ENCODE results near the gene TBR1. TPM values are rescaled to one million over a fixed set of nuclear protein-coding genes. Genes with fewer than 3 reads are reported as not detected.

Gene TBR1
- total and polyA plus RNA-seq, 2 donors (not counting 3 experiments of a cell fraction or from before 2014, with no cell fraction given), result 0.11 to 0.14 TPM

- no TSS peak for BruUV-seq (replicated peaks)
- FAIRE-seq (no peak), DNase-seq (ENCODE audit: low read depth, low spot score) (no peak)
- Histone ChIP-seq H3K9ac (replicated peaks; ENCODE audit: extremely low read depth, insufficient read depth, low read length) (no peak overlapping the region), H3K27me3 (ENCODE audit: control insufficient read depth in 2 of 2, insufficient read depth in 2 of 2, low read length in 2 of 2) (no peaks in the 10 kb centered on the region), H3K36me3 (ENCODE audit: control insufficient read depth in 2 of 2, extremely low read depth in 1 of 2, insufficient read depth in 2 of 2, low read length in 2 of 2) (peaks cover 0 to 3% of the 10 kb centered on the region in 2 experiments), H3K4me2 (ENCODE audit: insufficient read depth, low read length) (no peak overlapping the region), H4K20me1 (replicated peaks; ENCODE audit: control insufficient read depth, extremely low read depth, insufficient read depth, low read length) (no peaks in the 10 kb centered on the region), H3K4me3 (replicated peaks in 1 of 3; ENCODE audit: insufficient read depth in 1 of 3, low read depth in 1 of 3, low read length in 3 of 3) (no peak overlapping the region), H3K27ac (ENCODE audit: insufficient read depth, low read depth, low read length) (no peak overlapping the region), H2AFZ (ENCODE audit: low read depth, low read length) (no peak overlapping the region), H3K9me3 (replicated peaks; ENCODE audit: control insufficient read depth, insufficient read depth, low read length) (no peaks in the 10 kb centered on the region), H3K79me2 (ENCODE audit: control insufficient read depth, insufficient read depth, low read length) (no peaks in the 10 kb centered on the region), H3K9me1 (replicated peaks; ENCODE audit: control insufficient read depth, extremely low read depth, insufficient read depth, low read length) (no peaks in the 10 kb centered on the region), H3K4me1 (ENCODE audit: control insufficient read depth, extremely low read depth, insufficient read depth, low read length) (peaks cover 3% of the 10 kb centered on the region)
- CTCF ChIA-PET, result no interaction called here
- TF ChIP-seq POLR2A (IDR thresholded peaks at IDR 0.05; ENCODE audit: low read depth, low read length), result no peak
- dilution Hi-C loops (cut with MboI; ENCODE audit: extremely low pct_ligation_motif_present, low sequenced_read_pairs), result no loop called here
- intact Hi-C loops (cut with micrococcal nuclease), result no loop called here
- POLR2A ChIA-PET, result no interaction called here
Observed at GRCh38 chr2:161407597-161407996, 8.5 kb upstream of the TBR1 start.

DNA sequence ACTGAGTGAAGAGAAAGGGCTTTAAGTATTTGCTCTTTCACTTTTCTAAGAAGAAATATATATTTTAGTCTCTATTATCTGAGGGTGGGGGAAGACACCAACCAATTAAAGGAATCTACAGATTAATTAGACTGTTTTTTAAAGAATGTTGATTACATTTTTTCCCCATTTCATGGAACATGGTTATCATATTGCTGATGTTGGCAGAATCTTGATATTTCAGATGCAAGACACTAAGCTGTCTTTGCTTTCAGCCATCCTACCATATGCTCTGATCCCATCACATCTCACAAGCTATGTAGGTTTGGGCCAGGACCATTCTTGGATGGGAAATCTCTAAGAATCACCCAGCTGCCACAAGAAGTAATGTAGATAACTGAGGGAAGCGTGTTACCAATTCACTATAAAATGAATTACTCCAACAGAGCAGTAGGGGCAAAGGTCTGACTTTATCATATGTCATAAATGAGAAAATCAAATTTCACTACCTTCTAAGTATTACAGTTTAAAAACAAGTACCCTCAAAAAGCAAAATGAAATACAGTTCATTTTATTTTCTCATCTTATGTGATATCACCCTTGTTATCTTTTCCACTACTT lies 6.7 kb upstream of the TBR1 start:
- no TSS peak for BruUV-seq (replicated peaks)
- POLR2A ChIA-PET, result no interaction called here
- intact Hi-C loops (cut with micrococcal nuclease), result no loop called here

More for the DNA sequence above, 6.7 kb upstream of the TBR1 start:
- no peaks in the 10 kb centered on the region for H3K9me3 ChIP-seq (replicated peaks; ENCODE audit: control insufficient read depth, insufficient read depth, low read length)
- peaks cover 0 to 3% of the 10 kb centered on the region in 2 experiments for H3K36me3 ChIP-seq (ENCODE audit: control insufficient read depth in 2 of 2, extremely low read depth in 1 of 2, insufficient read depth in 2 of 2, low read length in 2 of 2)
- no peaks in the 10 kb centered on the region for H3K9me1 ChIP-seq (replicated peaks; ENCODE audit: control insufficient read depth, extremely low read depth, insufficient read depth, low read length)
- DNase-seq (ENCODE audit: low read depth, low spot score), result no peak
- no peak overlapping the region for H3K9ac ChIP-seq (replicated peaks; ENCODE audit: extremely low read depth, insufficient read depth, low read length)
- CTCF ChIA-PET, result no interaction called here
- H3K27ac ChIP-seq (ENCODE audit: insufficient read depth, low read depth, low read length), result no peak overlapping the region
- peaks cover 3% of the 10 kb centered on the region for H3K4me1 ChIP-seq (ENCODE audit: control insufficient read depth, extremely low read depth, insufficient read depth, low read length)
- TF ChIP-seq POLR2AphosphoS5 (IDR thresholded peaks at IDR 0.05; ENCODE audit: insufficient read depth, low read depth, low read length) (no peak), MYC (IDR thresholded peaks at IDR 0.05; ENCODE audit: low read depth, low read length) (no peak), GATA2 (IDR thresholded peaks at IDR 0.05; ENCODE audit: insufficient read depth, insufficient read length, low read depth, low read length) (no peak), EZH2 (IDR thresholded peaks at IDR 0.05; ENCODE audit: borderline replicate concordance, low read depth, low read length, severe bottlenecking) (no peak), POLR2A (IDR thresholded peaks at IDR 0.05; ENCODE audit: low read depth, low read length) (no peak), JUN (IDR thresholded peaks at IDR 0.05; ENCODE audit: borderline replicate concordance, insufficient read depth, insufficient read length, low read depth) (no peak), FOS (IDR thresholded peaks at IDR 0.05; ENCODE audit: borderline replicate concordance, insufficient read depth, low read length) (no peak)
- TF ChIP-seq, protein P1, sequence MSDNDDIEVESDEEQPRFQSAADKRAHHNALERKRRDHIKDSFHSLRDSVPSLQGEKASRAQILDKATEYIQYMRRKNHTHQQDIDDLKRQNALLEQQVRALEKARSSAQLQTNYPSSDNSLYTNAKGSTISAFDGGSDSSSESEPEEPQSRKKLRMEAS (IDR thresholded peaks at IDR 0.05; ENCODE audit: insufficient read depth, insufficient read length), result no peak
- TF ChIP-seq, protein P2, sequence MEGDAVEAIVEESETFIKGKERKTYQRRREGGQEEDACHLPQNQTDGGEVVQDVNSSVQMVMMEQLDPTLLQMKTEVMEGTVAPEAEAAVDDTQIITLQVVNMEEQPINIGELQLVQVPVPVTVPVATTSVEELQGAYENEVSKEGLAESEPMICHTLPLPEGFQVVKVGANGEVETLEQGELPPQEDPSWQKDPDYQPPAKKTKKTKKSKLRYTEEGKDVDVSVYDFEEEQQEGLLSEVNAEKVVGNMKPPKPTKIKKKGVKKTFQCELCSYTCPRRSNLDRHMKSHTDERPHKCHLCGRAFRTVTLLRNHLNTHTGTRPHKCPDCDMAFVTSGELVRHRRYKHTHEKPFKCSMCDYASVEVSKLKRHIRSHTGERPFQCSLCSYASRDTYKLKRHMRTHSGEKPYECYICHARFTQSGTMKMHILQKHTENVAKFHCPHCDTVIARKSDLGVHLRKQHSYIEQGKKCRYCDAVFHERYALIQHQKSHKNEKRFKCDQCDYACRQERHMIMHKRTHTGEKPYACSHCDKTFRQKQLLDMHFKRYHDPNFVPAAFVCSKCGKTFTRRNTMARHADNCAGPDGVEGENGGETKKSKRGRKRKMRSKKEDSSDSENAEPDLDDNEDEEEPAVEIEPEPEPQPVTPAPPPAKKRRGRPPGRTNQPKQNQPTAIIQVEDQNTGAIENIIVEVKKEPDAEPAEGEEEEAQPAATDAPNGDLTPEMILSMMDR (IDR thresholded peaks at IDR 0.05; ENCODE audit: extremely low read depth in 1 of 2, insufficient read depth in 1 of 2, low read depth in 1 of 2, low read length in 2 of 2), result no peak
- H4K20me1 ChIP-seq (replicated peaks; ENCODE audit: control insufficient read depth, extremely low read depth, insufficient read depth, low read length), result no peaks in the 10 kb centered on the region
- no peak for FAIRE-seq
- H3K79me2 ChIP-seq (ENCODE audit: control insufficient read depth, insufficient read depth, low read length), result no peaks in the 10 kb centered on the region
- H2AFZ ChIP-seq (ENCODE audit: low read depth, low read length), result no peak overlapping the region
- no peak overlapping the region for H3K4me3 ChIP-seq (replicated peaks in 1 of 3; ENCODE audit: insufficient read depth in 1 of 3, low read depth in 1 of 3, low read length in 3 of 3)
- dilution Hi-C loops (cut with MboI; ENCODE audit: extremely low pct_ligation_motif_present, low sequenced_read_pairs), result no loop called here
- no peaks in the 10 kb centered on the region for H3K27me3 ChIP-seq (ENCODE audit: control insufficient read depth in 2 of 2, insufficient read depth in 2 of 2, low read length in 2 of 2)
- H3K4me2 ChIP-seq (ENCODE audit: insufficient read depth, low read length), result no peak overlapping the region

Measured in endothelial cell of umbilical vein (primary cell).